ENCODE data around the gene KDM4B.

KDM4B gene

GRCh38 chr19:5052945-5053485, 84.1 kb downstream of the KDM4B start:
- DNase-seq: no peak

- DNase-seq: no peak
Measured at GRCh38 chr19:5053661-5054060, 84.7 kb downstream of the KDM4B start.

- DNase-seq: no peak
Measured at GRCh38 chr19:5054551-5055456, 85.9 kb downstream of the KDM4B start.

DNA sequence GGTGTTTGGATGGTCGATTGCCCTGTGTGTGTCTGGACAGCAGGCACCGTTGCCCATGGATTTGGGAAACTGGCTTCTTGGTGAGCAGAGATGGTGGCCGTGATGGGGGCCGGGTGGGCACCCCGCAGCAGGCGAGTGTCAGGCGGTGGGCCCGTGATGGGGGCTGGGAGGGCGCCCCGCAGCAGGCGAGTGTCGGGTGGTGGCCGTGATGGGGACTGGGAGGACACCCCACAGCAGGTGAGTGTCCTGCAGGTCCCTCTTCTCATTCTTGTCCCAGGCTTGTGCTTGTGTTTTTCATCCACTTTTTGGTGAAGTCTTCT, 86.5 kb downstream of the KDM4B start:
- DNase-seq: no peak

- DNase-seq: no peak
Measured at GRCh38 chr19:5057860-5058259, 88.9 kb downstream of the KDM4B start.

- no peak for DNase-seq
Measured at GRCh38 chr19:5058521-5059212, 89.8 kb downstream of the KDM4B start.

DNA sequence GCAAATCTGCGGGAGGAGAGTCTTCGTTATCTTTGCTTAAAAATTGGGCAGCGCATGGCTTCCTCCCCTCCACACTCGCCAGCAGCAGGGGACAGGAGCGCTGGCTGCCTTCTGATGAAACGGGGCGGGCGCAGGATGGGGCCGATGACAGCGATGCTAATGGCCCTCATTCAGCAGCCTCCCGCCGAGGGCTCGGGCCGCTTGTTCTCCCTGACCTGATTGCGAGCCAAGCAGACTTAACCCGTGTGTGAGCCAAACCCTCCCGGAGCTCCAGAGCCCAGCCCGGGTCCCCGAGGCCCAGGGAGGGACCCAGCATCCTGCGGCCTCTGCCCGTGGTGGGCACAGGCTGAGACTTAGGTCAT, 90.3 kb downstream of the KDM4B start:
- DNase-seq: no peak

- DNase-seq: no peak
Measured at GRCh38 chr19:5059793-5060192, 90.9 kb downstream of the KDM4B start.

DNA sequence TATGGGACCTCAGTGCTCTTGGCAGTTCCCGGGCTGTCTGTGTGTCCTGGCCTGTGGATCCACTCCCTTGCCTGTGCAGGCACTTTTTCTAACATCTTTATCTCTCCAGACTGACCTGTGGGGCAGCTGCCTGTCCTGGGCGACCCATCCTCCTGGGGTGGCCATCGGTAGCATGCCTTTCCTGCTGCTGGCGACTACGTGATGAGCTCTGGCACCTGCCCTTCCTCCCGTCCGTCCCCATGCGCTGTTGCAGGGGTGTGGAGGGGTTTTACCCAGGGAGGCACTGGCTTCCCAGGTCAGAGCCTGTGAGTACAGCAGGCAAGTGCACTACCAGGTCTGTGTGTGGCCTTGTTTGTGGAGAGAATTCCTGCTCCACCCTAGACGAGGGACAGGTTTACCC, 93.3 kb downstream of the KDM4B start:
- no peak for DNase-seq

DNA sequence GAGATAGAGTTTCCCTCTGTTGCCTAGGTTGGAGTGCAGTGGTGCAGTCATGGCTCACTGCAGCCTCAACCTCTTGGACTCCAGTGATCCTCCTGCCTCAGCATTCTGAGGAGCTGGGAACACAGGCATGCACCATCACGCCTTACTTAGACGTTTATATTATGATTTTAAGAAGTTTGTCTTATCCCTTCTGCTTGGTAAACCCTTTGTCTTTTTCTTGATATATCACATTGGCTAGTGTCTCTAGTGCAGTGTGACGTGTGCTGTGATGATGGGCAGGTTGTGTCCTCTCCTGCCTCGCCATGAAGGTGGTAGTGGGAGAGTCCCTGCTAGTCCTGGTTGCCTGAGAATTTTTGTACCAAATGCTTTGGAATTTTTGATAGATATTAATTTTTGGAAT, 93.9 kb downstream of the KDM4B start:
- no peak for DNase-seq

DNA sequence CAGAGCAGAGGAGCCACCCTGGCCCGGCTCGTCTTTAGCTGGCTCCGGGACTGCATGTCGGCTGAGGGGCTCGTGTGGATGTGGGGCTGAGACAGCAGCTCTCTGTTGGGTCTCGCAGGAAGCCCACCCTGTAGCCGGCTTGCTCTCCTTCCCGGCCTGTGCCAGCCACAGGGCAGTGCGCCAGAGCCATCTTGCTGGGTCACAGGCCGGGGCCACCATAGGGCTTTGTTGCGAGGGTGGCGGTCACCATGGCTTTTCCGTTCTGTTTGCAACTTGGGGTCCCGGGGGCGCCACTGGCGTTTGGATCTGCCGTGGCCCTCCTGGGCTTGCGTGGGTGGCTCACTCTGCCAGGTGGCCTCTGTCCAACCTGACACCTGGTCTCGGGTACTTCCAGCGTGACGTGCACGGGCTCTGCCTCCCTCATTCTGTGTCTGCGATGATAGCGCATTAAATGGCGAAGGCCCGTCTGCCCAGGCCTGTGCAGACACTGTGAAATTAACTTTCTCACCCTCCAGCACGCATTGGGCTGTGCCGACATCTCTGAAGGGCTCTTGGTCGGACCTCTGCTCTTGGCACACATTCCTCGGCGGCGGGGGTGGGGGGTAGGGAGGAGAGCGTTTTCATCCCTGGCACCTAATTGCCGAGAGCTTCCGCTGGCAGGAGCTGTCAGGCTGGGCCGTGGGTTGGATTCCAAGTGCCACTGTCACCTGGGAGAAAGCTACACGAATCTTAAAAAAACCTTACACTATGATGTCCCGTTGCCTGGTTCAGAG, 95.1 kb downstream of the KDM4B start:
- DNase-seq: no peak

DNA sequence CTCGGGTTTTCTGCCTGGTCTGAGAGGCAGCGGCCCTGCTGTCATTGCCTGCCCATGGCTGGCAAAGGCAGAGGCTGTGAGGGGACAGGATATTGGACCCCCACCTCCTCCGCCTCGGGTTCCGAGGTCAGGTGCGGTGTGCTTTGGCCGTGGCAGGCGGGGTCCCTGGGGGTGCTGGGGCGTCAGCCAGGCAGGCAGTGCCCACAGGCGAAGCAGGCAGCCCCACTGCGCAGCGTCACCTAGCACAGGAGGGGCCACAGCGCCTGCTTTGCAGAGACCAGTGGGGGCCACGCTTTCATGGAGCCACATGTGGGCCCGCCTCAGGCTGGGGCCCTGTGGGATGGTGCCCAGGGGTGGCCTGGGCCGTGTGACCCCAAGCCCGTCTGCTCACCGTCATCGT, 96.0 kb downstream of the KDM4B start:
- DNase-seq: no peak

- no peak for DNase-seq
Measured at GRCh38 chr19:5065663-5066093, 96.8 kb downstream of the KDM4B start.

- no peak for DNase-seq
Measured at GRCh38 chr19:5066768-5067167, 97.9 kb downstream of the KDM4B start.

DNA sequence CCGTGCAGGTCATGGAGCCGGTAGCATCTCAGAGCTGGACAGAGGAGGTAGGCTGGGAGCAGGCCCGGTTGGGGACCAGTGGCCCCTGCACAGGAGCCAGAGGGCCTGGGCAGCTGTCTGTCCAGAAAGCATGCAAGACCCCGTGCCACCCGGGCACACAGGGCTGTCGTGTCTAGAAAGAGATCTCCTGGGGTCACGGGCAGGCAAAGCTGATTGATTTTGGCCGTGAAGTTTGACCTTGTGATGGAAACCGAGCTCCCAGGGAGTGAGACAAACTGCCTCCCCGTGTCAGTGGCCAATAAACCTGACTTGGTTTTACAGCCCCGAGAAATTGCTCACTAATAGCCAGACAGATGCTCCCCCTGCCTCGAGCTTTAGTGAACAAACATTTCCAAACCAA, 98.8 kb downstream of the KDM4B start:
- no peak for DNase-seq

- DNase-seq: no peak
Measured at GRCh38 chr19:5068233-5069072, 99.5 kb downstream of the KDM4B start.

DNA sequence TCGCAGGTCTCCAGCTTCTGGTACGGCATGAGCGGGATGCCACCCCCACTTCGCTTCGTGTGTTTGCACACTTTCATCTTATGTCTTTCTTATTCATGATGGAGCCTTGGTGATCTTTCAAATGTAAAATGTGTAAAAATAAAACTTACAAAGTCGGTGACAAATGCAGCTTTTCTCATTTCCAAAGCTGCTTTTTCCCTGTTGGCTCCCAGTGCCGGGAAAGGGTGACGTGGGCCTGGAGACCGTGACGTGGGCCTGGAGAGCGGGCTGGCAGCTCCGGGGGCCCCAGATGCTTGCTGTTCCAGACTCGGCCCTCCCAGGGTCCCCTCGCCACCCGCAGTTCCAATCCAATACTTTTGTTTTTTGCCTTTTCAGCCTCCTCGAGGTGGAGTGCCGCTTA, 101.4 kb downstream of the KDM4B start:
- no peak for DNase-seq

DNA sequence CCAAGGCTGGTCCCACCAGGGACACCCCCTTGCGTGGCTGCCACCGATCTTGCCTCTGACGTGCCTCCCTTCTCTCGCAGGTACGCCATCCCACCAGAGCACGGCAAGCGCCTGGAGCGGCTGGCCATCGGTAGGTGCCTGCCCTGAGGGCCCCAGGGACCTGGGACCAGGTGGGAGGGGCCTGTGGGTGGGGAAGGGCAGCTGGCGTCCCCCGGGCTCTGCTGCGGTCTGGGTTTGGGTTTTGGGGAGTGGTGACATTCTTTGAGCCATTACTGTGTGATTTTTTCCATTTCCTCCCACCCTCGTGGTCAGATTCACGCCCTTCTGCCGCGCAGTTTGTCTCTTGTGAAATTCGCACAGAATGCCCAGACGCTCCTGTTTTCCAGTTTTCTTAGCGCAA, 102.0 kb downstream of the KDM4B start:
- no peak for DNase-seq

GRCh38 chr19:5071579-5071978, 102.7 kb downstream of the KDM4B start:
- DNase-seq: no peak

DNA sequence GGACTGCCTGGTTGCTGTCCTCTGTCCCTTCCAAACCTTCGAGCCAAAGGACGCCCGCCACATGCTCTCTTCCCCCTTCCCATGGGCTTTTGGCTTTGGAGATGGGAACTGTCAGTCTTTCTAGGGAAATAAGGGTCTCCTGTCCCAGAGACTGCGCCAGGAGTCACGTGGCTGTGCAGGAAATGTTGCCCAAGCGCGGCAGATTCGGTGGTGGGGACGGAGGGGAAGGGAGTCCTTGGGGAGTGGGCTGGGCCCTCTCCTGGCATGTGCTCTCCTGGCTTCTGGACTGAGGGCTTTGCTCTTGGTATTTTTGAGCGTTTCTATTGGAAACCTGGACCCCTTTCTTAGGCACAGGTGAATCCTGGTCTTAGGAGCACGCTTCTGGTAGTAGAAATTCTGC, 103.2 kb downstream of the KDM4B start:
- no peak for DNase-seq

GRCh38 chr19:5073153-5073844, 104.4 kb downstream of the KDM4B start:
- no peak for DNase-seq

- DNase-seq: no peak
Measured at GRCh38 chr19:5074407-5074806, 105.5 kb downstream of the KDM4B start.

Measured in T-helper 9 cell (primary cell).